ENCODE results near the gene ADARB2. TPM values are rescaled to one million over a fixed set of nuclear protein-coding genes. Genes with fewer than 3 reads are reported as not detected.

Gene ADARB2
- total RNA-seq, 6 experiments from 2014 or later, result not detected

GRCh38 chr10:1544209-1544673, 193.1 kb downstream of the ADARB2 start:
- TF ChIP-seq CTCF (IDR thresholded peaks at IDR 0.05), result no peak
- Mint-ChIP-seq H3K4me1 (ENCODE audit: low read depth) (no peaks in the 10 kb centered on the region), H3K27me3 (ENCODE audit: insufficient read depth) (peaks cover 2% of the 10 kb centered on the region), H3K4me3 (no peak overlapping the region), H3K36me3 (ENCODE audit: low read depth) (peaks cover 6% of the 10 kb centered on the region; the same call in 1 of the 2 replicates), H3K27ac (no peak overlapping the region), H3K9me3 (peaks cover 42% of the 10 kb centered on the region)
- DNase-seq, result no peak

GRCh38 chr10:1543596-1543995, 193.7 kb downstream of the ADARB2 start:
- DNase-seq, result no peak
- peaks cover 3% of the 10 kb centered on the region; the same call in 1 of the 2 replicates for H3K36me3 Mint-ChIP-seq (ENCODE audit: low read depth)
- peaks cover under 1% of the 10 kb centered on the region for H3K27me3 Mint-ChIP-seq (ENCODE audit: insufficient read depth)
- H3K4me3 Mint-ChIP-seq, result no peak overlapping the region
- peaks cover 35% of the 10 kb centered on the region for H3K9me3 Mint-ChIP-seq
- H3K27ac Mint-ChIP-seq, result no peak overlapping the region
- no peaks in the 10 kb centered on the region for H3K4me1 Mint-ChIP-seq (ENCODE audit: low read depth)
- no peak for TF ChIP-seq CTCF (IDR thresholded peaks at IDR 0.05)

GRCh38 chr10:1542941-1543340, 194.4 kb downstream of the ADARB2 start:
- no peaks in the 10 kb centered on the region; the same call in 1 of the 2 replicates for H3K27me3 Mint-ChIP-seq (ENCODE audit: insufficient read depth)
- TF ChIP-seq CTCF (IDR thresholded peaks at IDR 0.05), result no peak
- H3K4me3 Mint-ChIP-seq, result no peak overlapping the region
- no peak for DNase-seq
- no peaks in the 10 kb centered on the region for H3K36me3 Mint-ChIP-seq (ENCODE audit: low read depth)
- no peak overlapping the region for H3K27ac Mint-ChIP-seq
- H3K4me1 Mint-ChIP-seq (ENCODE audit: low read depth), result no peaks in the 10 kb centered on the region
- peaks cover 29% of the 10 kb centered on the region for H3K9me3 Mint-ChIP-seq

GRCh38 chr10:1540144-1540543, 197.2 kb downstream of the ADARB2 start:
- H3K27me3 Mint-ChIP-seq (ENCODE audit: insufficient read depth), result no peaks in the 10 kb centered on the region

GRCh38 chr10:1539216-1539615, 198.1 kb downstream of the ADARB2 start:
- Mint-ChIP-seq H3K9me3 (peaks cover 48% of the 10 kb centered on the region), H3K4me3 (no peak overlapping the region), H3K36me3 (ENCODE audit: low read depth) (no peaks in the 10 kb centered on the region), H3K4me1 (ENCODE audit: low read depth) (no peaks in the 10 kb centered on the region), H3K27ac (no peak overlapping the region), H3K27me3 (ENCODE audit: insufficient read depth) (no peaks in the 10 kb centered on the region)
- no peak for DNase-seq
- no peak for TF ChIP-seq CTCF (IDR thresholded peaks at IDR 0.05)

More at GRCh38 chr10:1540144-1540543, 197.2 kb downstream of the ADARB2 start:
- H3K9me3 Mint-ChIP-seq, result peaks cover 42% of the 10 kb centered on the region
- H3K27ac Mint-ChIP-seq, result no peak overlapping the region
- TF ChIP-seq CTCF (IDR thresholded peaks at IDR 0.05), result no peak
- no peak overlapping the region for H3K4me3 Mint-ChIP-seq
- no peaks in the 10 kb centered on the region for H3K4me1 Mint-ChIP-seq (ENCODE audit: low read depth)
- H3K36me3 Mint-ChIP-seq (ENCODE audit: low read depth), result no peaks in the 10 kb centered on the region
- no peak for DNase-seq

Measured in HFFc6 (cell line).